ENCODE results near the gene RAP1GDS1. TPM values are rescaled to one million over a fixed set of nuclear protein-coding genes. Genes with fewer than 3 reads are reported as not detected.

Gene RAP1GDS1
- total RNA-seq, 4 donors from 2014 or later: 33.3 to 48.4 (median 35.4) TPM

DNA sequence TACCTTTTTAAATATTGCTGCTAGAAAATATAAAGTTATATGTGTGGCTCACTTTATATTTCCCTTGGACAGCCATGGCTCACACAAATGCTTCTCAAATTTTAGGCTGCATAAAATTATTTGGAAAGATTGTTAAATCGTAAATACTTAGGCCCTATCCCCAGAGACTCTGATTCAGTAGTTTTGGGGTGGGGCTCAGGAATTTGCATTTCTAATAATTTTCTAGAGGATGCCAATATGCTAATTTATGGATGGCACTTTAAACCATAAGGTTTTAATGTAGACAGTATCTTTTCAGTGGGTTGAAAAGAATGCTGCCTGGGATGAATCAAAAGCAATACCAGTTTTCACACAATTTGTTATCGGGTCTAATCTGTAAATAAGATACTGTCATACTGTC lies 49.7 kb downstream of the RAP1GDS1 start:
- no peaks in the 10 kb centered on the region for H3K9me3 ChIP-seq

DNA sequence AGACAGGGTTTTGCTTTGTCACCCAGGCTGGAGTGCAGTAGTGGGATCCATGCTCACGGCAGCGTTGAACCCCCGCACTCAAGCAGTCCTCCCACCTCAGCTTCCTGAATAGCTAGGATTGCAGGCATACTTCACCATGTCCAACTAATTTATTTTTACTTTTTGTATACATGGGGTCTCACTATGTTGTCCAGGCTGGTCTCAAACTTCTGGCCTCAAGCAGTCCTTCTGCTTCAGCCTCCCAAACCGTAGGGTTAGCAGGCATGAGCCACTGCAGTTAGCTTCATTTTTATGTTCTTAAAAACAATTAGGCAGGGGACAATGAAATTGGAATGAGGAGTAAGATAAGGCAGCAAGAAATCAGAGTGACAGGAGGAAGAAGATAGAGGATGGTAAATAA lies 50.5 kb downstream of the RAP1GDS1 start:
- no peaks in the 10 kb centered on the region for H3K36me3 ChIP-seq
- H3K27me3 ChIP-seq: no peaks in the 10 kb centered on the region
- H3K9me3 ChIP-seq: no peaks in the 10 kb centered on the region
- TF ChIP-seq, protein P1, sequence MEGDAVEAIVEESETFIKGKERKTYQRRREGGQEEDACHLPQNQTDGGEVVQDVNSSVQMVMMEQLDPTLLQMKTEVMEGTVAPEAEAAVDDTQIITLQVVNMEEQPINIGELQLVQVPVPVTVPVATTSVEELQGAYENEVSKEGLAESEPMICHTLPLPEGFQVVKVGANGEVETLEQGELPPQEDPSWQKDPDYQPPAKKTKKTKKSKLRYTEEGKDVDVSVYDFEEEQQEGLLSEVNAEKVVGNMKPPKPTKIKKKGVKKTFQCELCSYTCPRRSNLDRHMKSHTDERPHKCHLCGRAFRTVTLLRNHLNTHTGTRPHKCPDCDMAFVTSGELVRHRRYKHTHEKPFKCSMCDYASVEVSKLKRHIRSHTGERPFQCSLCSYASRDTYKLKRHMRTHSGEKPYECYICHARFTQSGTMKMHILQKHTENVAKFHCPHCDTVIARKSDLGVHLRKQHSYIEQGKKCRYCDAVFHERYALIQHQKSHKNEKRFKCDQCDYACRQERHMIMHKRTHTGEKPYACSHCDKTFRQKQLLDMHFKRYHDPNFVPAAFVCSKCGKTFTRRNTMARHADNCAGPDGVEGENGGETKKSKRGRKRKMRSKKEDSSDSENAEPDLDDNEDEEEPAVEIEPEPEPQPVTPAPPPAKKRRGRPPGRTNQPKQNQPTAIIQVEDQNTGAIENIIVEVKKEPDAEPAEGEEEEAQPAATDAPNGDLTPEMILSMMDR (IDR thresholded peaks at IDR 0.05): no peak
- TF ChIP-seq POLR2A (IDR thresholded peaks at IDR 0.05): no peak
- H3K27ac ChIP-seq: no peak overlapping the region
- no peaks in the 10 kb centered on the region for H3K4me1 ChIP-seq
- no peak for DNase-seq
- H3K4me3 ChIP-seq: no peak overlapping the region

More for the DNA sequence above, 49.7 kb downstream of the RAP1GDS1 start:
- Histone ChIP-seq H3K27ac (no peak overlapping the region), H3K4me1 (no peaks in the 10 kb centered on the region), H3K36me3 (no peaks in the 10 kb centered on the region), H3K27me3 (no peaks in the 10 kb centered on the region), H3K4me3 (no peak overlapping the region)
- DNase-seq: no peak
- TF ChIP-seq, protein P1 (IDR thresholded peaks at IDR 0.05): no peak
- no peak for TF ChIP-seq POLR2A (IDR thresholded peaks at IDR 0.05)

DNA sequence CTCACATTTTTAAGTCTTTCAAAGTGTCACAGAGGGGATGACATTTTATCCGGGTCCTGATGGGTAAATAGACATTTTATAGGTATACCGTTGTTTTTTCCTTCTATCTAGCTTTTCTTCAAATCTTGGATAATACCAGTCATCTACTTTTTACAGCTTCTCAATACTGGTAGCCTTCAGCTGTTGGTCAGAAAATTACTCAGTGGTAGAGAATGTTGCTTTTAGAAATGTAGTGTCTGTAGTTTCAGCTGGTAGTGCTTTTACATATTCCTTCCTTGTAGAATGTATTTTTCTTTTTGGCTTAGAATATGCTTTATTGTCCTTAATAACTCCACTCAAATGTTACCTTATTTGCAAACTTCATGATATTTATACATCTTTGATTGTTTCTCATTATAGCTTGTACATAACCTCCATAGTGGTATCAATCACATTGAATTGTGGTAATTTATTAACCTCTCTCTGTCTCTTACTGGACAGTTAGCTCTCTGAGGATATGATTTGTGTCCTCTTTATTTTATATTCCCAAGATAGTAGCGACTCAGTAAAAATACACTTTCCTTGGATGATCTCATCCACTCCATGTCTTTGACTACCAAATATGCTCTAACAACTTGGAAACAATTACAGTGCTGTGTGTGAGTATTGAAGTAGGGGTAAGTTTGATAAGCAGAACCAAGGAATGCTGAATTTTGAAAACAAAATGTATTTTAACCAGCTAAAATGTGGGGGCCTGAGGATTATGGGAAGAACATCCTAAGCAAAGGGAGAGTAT lies 53.8 kb downstream of the RAP1GDS1 start:
- no peak for DNase-seq
- no peaks in the 10 kb centered on the region for H3K27me3 ChIP-seq
- no peaks in the 10 kb centered on the region for H3K9me3 ChIP-seq
- no peak overlapping the region for H3K4me3 ChIP-seq
- TF ChIP-seq POLR2A (IDR thresholded peaks at IDR 0.05): no peak
- TF ChIP-seq, protein P1 (IDR thresholded peaks at IDR 0.05): no peak
- H3K27ac ChIP-seq: no peak overlapping the region
- no peaks in the 10 kb centered on the region for H3K4me1 ChIP-seq
- no peaks in the 10 kb centered on the region for H3K36me3 ChIP-seq

DNA sequence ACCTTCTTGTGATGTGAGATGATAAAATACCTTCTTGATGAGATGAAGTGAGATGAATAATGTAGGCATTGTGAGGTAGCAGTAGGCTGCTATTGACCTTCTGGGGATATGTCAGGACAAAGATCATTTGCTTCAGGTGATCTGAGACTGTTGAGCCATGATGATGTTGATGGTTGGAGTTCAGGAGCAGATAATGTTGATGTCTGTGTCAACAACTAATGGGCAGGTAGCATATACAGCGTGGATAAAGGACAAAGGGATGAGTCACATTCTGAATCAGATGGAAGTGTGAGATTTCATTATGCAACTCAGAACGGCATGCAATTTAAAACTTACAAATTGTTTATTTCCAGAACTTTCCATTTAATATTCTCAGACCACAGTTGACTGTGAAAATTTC lies 57.3 kb downstream of the RAP1GDS1 start:
- Histone ChIP-seq H3K9me3 (no peaks in the 10 kb centered on the region), H3K27me3 (no peaks in the 10 kb centered on the region), H3K27ac (no peak overlapping the region), H3K36me3 (no peaks in the 10 kb centered on the region), H3K4me1 (no peaks in the 10 kb centered on the region), H3K4me3 (no peak overlapping the region)
- no peak for TF ChIP-seq POLR2A (IDR thresholded peaks at IDR 0.05)
- TF ChIP-seq, protein P1 (IDR thresholded peaks at IDR 0.05): no peak
- no peak for DNase-seq

DNA sequence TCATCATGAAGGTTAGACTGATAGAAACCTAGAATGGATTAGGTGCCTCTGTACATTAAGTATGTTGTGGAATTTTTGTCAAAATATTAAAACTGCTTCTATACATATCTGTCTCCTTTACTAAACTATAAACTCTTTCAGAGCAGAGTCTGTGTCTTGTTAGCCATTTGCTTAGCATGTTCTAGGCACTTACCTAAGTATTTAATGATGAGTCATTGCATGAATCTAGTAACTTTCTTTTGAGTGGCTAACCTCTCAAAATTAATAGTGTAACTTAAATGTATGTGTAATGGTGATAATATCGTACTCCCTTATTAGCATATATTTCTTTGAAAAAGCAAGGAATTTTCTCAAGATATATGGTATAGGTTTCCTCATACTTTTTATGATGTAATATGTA lies 57.8 kb downstream of the RAP1GDS1 start:
- no peak for TF ChIP-seq POLR2A (IDR thresholded peaks at IDR 0.05)
- TF ChIP-seq, protein P1 (IDR thresholded peaks at IDR 0.05): no peak
- no peaks in the 10 kb centered on the region for H3K4me1 ChIP-seq
- H3K9me3 ChIP-seq: no peaks in the 10 kb centered on the region
- no peaks in the 10 kb centered on the region for H3K36me3 ChIP-seq
- H3K4me3 ChIP-seq: no peak overlapping the region
- no peak for DNase-seq
- no peaks in the 10 kb centered on the region for H3K27me3 ChIP-seq
- H3K27ac ChIP-seq: no peak overlapping the region

Data from Peyer's patch (tissue), 4 donors.